Measurements from ENCODE around the gene RNPC3.

Gene RNPC3

GRCh38 chr1:103525607-103526507, at the start of gene RNPC3:
Gene RNPC3, plus strand, starts transcription at chr1:103525699. Its CDS starts 372 bp downstream, at chr1:103526071.
- peak; percentile 90 for DNase-seq (ENCODE audit: low spot score)

DNA sequence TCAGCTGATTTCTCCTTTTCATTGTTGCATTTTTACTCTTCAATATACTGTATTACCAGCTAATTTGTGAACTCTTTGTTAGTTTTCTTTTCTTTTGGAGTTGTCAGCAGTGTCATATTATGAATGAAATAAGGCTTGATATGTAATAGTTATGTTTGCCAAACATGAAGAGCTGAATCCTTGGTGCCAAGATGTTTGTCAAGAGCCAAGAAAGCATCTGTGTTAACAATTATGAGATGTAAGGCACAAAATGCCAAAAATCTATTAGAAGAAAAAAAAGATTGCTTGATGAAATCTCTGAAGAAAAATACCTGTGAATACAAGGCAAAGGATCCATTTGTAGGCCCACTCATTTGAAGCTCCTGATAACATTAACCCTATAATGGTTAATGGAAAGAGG, 48.4 kb upstream of the RNPC3 start:
- DNase-seq (ENCODE audit: low spot score) = no peak

- DNase-seq (ENCODE audit: low spot score) = no peak
Measured at GRCh38 chr1:103489935-103490334, 35.6 kb upstream of the RNPC3 start.

DNA sequence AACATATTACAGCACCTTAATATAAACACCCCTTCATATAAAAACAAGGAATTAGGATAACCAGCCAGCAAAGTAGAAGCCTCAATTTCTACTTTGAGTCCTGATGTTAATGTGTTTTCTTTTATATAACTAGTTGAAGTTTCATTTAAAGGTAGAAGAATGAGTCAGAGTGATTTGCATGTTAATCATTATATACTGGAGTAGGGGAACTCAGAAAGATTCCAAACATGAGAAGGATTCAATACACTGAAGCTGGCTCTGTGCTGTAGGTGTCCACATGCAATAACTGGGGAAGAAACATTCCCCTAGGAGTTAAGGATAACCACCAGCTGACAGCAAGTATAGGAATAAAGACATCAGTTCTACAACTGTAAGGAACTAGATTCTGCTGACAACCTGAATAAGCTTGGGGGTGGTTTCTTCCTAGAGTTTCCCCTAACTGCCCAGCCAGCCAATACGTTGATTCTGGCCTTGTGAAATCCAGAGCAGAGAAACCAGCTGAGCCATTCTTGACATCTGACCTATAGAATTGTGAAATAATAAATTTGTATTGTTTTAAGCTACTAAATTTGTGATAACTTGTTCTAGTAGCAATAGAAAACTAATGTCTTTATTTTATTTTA, 33.4 kb upstream of the RNPC3 start:
- DNase-seq (ENCODE audit: low spot score) = no peak

GRCh38 chr1:103496014-103496635, 29.4 kb upstream of the RNPC3 start:
- DNase-seq (ENCODE audit: low spot score) = no peak

DNA sequence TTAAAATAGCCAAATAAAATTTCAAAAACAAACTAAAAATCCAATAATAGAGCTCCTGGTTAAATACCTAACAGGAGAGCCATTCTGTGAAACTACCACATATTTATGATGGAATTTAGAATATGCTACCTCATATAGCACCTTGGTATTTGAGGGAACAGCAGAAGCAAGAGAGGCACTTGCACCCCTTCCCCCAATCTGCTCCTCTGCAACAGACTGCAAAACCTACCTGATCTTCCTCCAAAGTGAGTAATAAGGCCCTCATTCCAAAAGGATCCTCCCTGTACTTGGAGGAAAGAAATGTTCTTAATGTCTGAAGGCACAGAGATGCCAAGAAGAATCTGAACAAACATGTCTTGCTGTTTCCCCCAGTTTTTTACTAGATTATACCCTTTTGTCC, 28.1 kb upstream of the RNPC3 start:
- DNase-seq (ENCODE audit: low spot score) = no peak

GRCh38 chr1:103509250-103509649, 16.2 kb upstream of the RNPC3 start:
- DNase-seq (ENCODE audit: low spot score) = no peak

GRCh38 chr1:103513711-103514110, 11.8 kb upstream of the RNPC3 start:
- DNase-seq (ENCODE audit: low spot score) = no peak

DNA sequence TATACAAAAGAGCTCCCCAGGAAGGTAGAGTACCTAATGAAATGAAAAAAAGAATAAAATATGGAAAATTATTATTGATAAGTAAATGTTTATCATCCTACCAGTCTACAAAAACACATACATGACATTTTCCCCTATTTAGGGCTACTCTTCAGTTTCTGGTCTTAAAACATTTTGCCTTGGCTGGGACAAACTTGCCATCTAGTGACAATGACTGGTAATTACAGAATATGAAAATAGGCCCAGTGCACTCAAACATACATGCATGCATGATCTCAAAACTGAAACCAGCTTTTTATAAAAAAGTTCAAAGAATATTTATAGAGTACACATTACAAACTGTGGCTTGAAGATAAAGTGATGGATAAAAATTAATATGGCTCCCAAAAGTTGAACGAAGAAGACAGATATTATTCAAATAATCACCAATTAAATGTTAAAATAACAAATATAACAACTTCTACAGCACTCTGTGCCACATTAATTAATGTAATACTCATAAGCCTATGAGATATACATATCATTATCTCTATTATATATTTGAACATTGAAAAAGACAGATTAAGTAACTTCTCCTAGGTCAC, 10.5 kb upstream of the RNPC3 start:
- DNase-seq (ENCODE audit: low spot score) = no peak

DNA sequence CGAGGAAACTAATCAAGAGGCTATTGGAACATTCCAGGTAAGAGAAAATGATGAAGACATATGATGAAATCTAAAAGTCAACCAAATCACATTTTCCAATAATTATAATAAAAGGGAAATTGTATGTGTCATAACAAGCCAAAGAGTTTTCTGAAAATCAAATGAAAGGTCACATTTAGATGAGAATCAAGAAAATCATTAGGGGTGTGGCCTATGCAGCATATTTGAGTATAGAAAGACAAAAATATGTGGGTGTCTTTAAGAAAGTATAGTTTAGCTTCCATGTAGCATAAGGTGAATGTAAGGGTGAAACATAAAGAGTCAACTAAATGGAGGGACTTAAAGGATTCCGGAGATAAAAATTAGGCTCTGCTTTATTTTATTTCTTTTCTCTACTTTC, 9.2 kb upstream of the RNPC3 start:
- no peak for DNase-seq (ENCODE audit: low spot score)

- no peak for DNase-seq (ENCODE audit: low spot score)
Measured at GRCh38 chr1:103516693-103517092, 8.8 kb upstream of the RNPC3 start.

DNA sequence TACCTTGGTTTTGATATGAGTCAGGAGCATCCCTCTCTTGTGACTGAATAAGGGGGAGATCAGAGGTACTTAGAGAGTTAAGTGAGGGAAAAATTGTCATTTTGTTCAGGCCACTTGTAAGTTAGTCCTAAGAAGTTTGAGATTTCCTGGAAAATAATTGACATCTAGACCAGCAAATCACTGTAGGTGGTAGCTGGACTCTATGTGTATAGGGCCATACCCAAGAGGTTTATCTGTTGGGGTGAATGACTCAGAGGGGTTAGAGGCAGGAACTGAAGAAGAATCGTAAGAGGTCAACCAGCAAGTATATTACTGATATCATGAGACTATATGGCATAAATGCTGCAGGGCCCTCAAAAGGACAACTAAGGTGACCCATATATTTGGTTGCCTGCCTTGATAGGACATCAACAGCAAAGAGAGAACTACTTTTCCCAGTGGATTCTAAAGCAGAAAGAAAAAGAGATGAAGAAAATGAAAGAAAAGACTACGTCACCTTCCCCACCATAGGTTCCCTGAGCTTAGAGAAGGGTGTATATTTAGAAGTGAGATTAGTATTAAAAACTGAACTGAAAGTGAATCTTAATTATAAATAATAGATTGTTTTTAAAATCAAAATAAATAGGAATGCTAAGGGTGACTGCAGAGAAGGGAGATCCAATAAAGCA, 8.0 kb upstream of the RNPC3 start:
- DNase-seq (ENCODE audit: low spot score) = no peak

GRCh38 chr1:103520822-103521221, 4.7 kb upstream of the RNPC3 start:
- DNase-seq (ENCODE audit: low spot score) = no peak

DNA sequence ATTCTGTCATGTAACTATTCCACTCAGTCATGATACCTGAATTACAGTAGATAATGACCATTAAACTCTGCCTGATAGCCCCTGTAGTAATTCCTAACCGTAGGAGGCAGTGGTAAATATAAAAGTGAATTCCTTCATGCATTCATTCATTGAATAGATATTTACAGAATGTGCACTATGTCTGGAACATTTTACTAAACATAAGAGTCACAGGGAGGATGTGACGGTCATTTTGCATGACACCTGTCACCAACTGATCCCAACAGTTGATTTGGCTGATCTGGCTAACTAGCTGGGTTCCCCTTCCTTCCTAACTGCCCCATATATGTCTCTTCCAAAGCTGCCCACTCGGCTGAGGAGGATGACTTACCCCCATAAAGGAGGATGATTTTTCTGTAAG, 2.2 kb upstream of the RNPC3 start:
- no peak for DNase-seq (ENCODE audit: low spot score)

- DNase-seq (ENCODE audit: low spot score) = no peak
Measured at GRCh38 chr1:103525114-103525606, 339 bp upstream of the RNPC3 start.

DNA sequence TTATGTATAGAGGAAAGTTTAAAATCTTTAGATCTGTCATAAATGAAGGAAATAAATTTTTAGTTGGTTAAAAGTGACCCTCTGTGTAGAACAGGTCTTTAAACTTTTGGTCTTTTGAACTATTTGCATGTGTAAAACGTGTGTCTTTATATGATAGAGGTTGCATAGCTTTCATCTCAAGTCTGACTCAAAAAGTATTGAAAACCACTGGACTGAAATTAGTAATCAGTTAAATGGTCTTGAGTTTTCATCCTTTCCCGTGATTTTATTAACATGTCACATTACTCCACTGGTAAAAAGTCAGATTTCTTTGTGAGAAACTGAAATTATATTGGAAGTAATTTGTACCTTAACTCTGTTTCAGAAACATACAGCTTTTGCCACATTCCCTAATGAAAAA, 1.8 kb downstream of the RNPC3 start:
- DNase-seq (ENCODE audit: low spot score) = no peak

DNA sequence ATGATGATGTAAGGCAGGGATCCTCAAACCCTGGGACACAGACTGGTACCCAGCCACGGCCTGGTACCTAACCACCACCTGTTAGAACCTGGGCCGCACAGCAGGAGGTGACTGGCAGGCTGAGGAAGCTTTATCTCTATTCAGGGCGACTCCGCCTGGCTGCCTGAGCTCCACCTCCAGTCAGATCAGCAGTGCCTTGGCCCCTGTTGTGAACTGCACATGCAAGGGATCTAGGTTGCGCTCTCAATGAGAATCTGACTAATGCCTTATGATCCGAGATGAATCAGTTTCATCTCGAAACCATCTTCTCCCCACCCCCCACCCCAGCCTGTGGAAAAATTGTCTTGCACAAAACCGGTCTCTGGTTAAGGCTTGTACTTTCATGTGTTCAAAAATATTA, 4.2 kb downstream of the RNPC3 start:
- DNase-seq (ENCODE audit: low spot score) = no peak

DNA sequence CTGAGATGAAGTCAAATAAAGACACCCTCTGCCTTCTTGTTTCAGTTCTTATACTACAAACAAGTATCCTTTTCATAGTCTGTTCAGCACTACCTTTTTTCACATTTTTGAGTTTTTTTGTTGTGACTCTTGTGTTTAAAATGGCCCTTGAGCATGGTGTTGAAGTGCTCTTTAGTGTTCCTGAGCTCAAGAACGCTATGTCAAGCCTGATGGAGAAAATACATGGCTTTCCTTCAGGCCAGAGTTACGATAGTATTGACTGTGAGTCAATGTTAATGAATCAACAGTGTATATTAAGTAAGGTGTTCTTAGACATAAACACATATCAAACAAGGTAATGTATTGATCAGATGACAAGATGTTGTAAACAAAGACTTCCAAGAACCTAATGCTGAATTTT, 12.7 kb downstream of the RNPC3 start:
- no peak for DNase-seq (ENCODE audit: low spot score)

DNA sequence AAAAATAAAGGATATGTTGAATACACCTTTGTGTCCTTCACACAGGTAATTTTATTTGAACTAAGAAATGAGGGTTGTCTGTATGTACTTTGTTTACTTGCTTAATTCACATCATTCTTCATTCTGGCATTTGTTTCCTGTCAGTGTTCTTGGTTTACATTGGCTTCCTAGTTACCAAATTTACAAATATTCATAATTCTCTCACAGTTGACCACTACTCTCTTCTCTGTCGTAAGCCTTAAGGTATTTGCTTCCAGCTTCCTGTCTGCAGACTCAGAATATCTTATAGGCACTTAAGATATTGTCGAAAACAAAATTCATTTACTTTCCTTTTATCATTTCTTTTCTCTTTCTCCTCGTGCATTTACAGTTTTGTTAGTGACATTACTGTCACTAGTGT, 15.9 kb downstream of the RNPC3 start:
- DNase-seq (ENCODE audit: low spot score) = no peak

DNA sequence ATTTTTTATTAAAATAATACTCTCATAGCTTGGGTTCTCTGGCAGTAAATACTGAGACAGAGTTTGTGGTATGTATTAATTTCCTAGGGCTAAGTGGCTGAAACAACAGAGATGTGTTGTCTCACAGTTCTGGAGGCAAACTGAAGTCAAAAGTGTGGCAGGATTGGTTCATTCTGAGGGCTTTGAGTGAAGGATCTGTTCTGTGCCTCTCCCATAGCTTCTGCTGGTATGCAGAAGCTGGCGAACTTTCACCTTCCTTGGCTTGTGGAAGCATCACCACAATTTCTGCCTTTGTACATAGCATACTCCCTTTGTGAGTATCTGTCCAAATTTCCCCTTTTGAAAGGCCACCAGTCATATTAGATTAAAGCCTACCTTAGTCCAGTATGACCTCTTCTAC, 21.0 kb downstream of the RNPC3 start:
- no peak for DNase-seq (ENCODE audit: low spot score)

DNA sequence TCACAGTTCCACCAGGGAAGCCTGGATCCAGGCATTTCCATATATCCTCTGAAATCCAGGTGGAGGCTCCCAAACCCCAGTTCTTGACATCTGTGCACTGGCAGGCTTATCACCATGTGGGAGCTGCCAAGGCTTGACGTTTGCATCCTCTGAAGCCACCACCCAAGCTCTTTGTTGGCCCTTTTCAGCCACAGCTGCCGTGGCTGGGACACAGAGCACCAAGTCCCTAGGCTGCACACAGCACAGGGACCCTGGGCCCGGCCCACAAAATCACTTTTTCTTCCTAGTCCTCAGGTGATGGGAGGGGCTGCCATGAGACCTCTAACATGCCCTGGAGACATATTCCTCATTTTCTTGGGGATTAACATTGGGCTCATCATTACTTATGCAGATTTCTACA, 22.3 kb downstream of the RNPC3 start:
- DNase-seq (ENCODE audit: low spot score) = no peak

DNA sequence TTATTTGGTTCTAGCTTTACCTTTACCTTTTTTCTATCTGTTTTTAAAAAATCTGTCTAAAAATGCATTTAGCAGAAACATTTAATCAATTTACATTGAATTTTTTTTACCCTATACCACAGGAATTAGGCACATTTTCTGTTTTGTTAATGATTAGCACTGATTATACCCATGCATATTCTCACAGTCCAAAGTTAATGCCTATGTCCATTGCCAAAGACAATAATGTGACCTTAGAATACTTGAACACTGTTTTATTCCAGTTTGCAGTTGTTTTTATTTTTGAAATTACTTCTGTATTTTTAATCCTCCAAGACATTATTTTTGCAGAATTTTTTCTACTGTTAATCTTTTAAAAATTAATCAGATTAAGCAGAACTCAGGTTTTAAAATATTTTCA, 34.9 kb downstream of the RNPC3 start:
- DNase-seq (ENCODE audit: low spot score) = no peak
